ENCODE data around the gene ABI1. TPM values are rescaled to one million over a fixed set of nuclear protein-coding genes. Genes with fewer than 3 reads are reported as not detected.

Gene ABI1
- total RNA-seq, 1 donor from 2014 or later = 27.8 TPM

DNA sequence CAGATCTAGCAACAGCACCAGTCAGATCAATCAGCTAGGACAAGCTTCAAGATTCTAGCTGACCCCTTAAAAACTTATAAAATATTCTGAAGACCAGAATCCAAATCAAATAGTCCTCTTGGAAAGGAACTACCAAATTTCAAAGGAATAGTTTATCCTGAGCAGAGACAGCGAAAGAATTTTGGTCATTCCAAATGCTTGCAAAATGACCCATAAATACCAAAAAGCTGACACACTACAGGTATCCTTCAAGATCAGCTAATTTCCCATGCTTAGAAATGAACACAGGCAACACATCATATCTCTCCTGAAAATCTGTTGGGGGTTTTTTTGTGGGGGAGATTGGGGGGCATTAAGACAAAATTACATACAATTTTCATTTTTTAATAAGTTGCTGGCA lies 84.5 kb downstream of the ABI1 start:
- DNase-seq (ENCODE audit: low read depth in 2 of 2) = no peak

DNA sequence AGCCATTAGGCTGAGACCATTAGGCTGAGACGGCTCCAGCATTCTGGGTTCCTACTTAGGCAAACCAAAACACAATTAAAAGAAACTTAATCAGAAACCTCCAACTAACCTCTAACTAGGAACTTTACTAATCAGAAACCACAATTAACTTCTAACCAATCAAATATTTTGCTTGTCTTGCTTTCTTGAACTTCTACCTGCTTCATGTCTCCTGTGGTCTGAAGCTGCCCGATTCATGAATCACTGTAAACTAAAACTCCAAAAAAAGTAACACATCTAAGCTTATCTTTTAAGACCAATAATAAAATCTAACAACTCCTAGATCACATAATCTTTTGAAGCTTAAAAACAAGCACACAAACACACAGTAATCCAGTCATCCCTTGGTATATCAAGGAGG lies 87.1 kb downstream of the ABI1 start:
- no peak for DNase-seq (ENCODE audit: low read depth in 2 of 2)

DNA sequence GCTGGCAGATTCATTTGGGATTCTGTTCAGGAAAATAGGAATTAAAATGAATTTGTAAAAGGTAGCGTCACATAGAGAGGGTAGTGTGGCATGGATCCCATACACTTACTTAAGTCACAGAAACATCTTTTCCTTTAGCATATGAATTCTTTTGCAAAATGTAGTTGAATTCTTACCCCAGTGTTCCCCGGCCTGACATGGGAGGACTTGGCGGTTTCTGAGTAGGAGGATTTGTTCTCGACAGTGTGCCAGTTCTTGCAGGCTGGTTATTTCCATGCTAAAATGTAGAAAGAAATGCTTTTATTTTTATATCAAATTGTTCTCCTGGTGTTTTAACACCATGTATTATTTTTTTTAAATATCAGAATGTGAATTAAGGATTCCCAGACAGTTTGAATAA lies 90.7 kb downstream of the ABI1 start:
- DNase-seq (ENCODE audit: low read depth in 2 of 2) = no peak

DNA sequence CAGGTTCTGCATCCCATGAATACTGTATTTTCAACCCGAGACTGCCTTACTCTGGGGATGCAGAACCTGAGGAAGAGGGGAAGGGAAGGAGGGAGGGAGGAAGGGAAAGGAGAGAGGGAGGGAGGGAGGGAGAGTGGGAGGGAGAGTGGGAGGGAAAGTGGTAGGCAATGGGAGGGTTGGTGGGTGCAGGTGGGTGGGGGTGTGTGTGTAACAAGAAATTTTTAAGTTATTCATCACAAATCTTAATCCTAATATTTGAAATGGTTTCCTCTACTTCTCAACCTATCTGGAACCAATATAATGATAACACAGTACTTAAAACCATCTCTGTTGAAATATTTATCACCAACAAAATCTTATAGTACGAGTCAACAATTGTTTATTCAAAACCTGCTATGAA lies 95.2 kb downstream of the ABI1 start:
- no peak for DNase-seq (ENCODE audit: low read depth in 2 of 2)

DNA sequence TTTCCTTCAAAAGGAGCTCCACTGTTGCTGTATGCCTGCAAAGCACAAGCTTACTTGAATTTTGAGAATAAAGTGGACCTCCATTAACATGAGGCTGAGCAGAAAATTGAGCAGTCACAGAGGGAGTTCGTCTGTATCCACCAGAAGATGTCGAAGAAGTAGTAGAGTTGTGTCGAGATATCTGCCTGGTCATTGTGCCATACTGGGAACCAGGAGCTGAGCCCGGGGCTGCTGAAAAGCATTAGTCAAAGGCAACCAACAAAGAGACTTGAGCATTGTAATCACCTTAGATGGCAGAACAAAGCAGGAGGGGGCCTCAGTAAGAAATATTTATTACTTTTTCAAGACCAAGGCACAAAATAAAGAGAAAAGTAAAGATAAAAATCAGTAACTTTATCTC lies 101.8 kb downstream of the ABI1 start:
- DNase-seq (ENCODE audit: low read depth in 2 of 2) = no peak

DNA sequence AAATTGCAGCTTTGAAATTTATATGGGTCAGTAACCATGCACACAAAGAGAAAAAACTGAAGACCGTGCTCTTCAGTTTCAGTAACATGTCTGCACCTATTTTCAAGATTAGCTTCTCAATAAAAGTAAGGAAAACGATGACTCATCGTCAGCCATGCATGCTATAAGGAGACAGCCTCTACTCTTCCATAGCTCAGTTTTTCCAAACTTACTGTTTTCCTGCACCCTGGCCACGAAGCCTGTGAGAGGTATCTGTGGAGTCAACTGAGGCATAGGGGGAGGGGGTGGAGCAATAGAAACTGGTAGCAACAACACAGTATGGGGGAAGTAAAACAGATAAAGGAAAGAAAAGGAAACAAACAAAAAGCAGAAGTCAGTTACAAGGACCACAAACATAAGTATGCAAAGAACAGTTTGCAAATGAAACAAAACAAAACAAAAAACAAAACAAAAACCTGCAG lies 105.3 kb downstream of the ABI1 start:
- peak in 1 of 2 donors; percentile 34 for DNase-seq (ENCODE audit: low read depth in 2 of 2)

DNA sequence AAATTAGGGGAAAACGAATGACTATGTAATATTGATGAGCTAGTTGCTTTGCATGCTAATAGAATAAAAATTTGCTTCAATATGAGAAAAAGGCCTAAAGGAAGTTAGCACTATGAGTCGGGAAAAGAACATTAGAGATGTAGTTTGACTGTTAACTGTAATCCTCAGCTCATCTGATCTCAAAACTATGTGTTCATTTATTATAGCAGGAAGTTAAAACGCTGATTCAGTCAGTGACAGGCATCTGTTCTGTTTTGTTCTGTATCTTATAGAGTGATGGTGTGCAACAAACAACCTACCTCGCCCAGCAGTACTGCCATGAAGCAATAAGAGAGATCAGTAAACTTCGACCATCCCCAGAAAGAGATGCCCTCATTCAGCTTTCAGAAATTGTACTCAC lies 114.7 kb downstream of the ABI1 start:
- peak in 1 of 2 donors; percentile 8 for DNase-seq (ENCODE audit: low read depth in 2 of 2)

DNA sequence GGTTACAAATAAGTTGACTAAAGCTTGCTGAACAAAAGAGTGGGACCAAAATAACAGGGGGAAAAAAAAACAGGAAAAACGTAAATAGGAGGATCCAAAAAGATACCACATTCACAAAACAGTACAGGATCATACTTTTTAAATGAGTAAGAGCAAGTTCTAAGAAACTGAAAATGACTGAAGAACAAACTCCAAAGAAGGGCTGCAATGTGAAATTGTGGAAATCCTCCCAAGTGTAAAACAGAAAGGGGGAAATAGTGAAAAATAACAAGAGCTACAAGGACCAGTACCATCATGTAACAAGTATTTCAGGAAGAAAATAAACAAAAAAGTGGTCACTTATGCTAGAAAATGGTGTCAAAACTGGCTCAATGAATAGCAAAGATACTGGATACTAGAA lies 116.9 kb downstream of the ABI1 start:
- no peak for DNase-seq (ENCODE audit: low read depth in 2 of 2)

DNA sequence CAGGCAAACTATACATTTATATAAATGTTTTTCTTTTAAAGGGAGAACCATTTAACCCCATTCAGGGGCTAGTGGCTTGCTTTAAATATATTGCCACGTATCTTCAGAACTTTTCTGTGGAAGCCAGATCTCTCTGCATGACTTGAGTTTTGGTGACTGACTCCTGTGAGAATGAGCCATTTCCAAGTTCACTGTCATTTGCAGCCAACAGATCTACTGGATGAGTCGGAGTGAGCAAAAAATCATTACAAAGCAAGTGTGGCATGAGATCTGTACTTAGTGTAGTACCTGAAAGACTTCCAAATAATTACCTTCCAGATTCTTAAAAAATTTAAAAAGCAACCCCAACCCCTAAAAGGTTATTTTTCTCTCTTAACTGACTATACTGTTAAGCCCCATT lies 117.7 kb downstream of the ABI1 start:
- no peak for DNase-seq (ENCODE audit: low read depth in 2 of 2)

DNA sequence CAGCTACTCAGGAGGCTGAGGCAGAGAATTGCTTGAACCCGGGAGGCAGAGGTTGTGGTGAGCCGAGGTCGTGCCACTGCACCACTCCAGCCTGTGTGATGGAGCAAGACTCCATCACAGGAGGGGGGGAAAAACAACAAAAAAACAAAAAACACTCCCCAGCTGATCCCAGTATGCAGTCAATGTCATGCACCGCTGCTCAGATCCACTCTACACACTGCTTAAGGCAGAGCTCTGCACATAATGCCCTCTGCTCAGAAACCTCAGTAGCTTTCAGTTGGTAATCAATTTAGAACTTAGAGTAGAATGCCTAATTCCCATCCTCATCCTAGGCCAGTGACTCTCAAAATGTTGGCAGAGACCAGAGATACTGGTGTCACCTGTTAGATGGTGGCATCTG lies 119.4 kb downstream of the ABI1 start:
- no peak for DNase-seq (ENCODE audit: low read depth in 2 of 2)

DNA sequence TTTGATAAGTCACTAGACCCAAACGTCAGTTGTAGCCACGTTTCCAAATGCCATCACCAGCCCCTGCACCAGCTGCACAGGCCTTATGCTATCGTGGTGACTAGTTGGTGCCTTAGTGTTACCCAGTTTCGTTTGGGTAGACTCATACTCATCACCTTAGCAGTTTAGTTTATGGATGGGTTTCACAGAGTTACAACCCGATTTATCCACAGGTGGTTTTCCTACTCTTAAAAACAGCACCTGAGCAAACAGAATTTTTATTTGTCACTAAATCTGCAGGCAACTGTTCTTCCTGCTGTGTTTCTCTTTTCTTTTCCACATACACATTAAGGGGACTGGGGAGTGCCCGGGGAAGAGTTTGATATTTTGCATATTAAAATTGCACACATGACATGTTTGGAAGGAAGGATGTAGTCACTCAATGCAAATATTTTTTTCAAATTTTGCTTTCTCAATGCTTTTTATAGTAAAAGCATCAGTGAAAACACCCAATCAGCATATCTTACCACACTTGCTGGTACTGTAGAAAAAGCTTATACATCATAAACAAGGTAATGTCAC lies 121.6 kb downstream of the ABI1 start:
- DNase-seq (ENCODE audit: low read depth in 2 of 2) = no peak

DNA sequence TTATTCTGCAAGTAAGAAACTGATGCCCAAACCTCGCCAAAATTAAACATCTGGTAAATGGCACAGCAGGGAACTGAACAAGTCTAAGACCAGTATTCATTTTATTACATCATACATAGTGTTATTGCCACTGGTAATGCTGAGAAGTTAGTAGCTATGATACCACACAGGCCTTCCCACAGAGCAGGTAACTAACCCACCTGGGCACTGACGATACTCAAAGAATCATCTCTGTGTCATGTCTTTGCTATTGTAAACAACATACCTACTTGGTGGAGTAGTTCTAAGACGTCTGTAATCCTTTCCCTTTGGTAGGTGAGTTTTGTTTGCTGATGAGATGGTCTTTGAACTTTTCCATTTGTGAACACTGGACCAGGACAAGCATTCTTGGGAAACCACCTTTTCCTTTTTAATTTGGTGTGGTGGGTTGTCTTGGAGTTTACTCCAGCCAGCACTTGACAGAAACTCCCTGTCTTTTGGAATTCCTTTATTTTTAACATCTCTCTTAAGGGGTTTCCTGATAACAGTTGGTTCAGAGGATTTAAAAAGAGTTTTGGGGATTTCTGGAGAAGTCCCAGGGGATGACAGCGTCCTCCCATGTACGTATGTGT lies 122.4 kb downstream of the ABI1 start:
- DNase-seq (ENCODE audit: low read depth in 2 of 2) = no peak

DNA sequence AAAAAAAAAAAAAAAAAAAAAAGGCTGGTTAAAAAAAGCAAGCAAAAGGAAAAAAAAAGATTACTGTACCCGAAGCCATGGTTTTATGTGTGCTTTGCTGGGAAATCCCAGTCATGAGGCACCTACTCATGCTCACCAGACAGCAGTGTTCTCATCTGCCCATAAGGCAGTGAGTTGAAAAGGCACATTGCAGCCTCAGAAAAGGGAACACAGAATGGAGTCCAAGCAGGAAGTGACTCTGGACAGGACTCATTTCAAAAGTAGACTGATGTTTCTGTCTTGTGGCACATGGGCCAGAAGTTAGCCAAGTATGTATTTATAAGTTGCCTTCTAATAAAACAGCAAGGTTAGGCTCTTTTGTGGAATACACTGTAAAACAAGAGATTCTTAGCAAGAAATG lies 123.0 kb downstream of the ABI1 start:
- DNase-seq (ENCODE audit: low read depth in 2 of 2) = peak in 1 of 2 donors; percentile 54

DNA sequence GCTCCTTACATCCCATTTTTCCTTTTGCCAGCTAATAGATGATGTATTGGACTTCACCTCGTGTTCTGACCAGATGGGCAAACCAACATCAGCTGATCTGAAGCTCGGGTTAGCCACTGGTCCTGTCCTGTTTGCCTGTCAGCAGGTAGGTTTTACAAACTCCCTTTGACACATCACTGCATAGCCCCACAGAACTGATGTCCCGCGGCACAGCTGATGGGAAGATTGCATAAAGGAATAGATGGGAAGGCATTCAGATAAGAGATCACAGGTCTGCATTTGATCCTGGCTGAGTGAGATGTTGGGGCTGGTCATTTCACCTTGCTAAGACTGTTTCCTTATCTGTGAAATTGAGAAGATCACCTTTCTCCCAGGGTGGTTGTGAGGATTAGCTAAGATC lies 125.3 kb downstream of the ABI1 start:
- no peak for DNase-seq (ENCODE audit: low read depth in 2 of 2)

DNA sequence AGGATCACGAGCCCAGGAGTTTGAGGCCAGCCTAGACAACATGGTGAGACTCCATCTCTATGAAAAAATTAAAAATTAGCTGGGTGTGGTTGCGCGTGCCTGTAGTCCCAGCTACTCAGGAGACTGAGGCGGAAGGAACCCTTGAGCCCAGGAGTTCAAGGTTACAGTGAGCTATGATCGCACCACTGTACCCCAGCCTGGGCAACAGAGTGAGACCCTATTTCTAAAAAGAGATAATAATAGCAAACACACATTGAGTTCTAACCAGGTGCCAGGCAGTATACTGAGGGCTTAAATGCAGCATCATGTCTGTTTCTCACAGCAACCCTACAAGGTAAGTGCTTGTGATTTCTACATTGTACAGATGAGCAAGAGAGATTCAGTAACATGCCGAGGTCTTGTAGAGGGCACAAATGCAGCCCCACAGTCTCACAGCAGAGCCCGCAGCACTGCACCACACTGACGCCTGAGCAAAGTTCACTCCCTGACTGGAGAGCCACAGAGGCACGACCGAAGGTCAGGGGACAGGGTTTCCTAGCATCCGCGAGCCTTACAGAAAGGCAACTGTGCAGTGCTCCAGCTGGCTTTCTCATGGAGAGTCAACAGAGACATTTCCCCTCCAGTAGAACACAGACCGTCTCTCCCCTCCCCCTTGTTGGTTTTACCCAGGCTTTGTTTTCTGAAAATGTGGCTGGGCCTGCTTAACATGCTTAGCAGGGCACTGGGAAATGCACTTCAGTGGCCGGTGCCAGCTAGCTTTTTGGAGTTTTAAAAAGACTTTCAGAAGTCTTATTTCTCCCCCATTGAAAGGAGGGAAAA lies 126.8 kb downstream of the ABI1 start:
- DNase-seq (ENCODE audit: low read depth in 2 of 2) = peak in 1 of 2 donors; percentile 32

DNA sequence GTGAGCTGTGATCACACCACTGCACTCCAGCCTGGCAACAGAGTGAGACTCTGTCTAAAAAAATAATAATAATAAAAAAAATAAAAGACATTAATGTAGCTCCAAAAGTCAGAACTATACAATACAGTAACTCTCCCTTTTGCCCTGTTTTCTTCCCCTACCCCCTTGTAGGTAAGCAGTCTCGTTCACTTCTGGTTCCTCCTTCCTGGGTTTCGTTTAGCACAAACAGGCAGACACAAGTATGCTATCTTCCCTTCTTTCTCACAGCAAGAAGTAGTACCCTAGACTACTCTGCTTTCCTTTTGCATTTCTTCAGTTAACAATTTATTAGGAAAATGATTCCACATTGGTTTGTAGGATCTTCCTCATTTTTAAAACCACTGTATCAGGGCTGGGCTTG lies 130.2 kb downstream of the ABI1 start:
- no peak for DNase-seq (ENCODE audit: low read depth in 2 of 2)

DNA sequence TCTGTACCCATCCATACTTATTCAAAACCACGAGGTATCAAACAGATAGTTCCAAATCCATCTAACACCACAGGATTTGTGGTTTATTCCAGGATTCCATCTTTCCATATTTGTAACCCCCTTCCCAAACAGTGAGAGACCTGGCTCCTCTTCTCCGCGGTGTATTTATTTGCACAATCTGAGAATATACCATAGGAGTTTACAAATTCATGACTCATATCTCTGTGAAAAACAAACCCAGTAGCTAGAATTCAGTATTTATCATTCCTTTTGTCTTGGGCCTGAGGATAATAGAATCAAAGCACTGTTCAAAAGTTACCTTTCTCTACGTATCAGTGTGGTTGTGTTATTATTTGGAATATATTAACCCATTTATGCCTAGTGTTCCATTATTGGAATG lies 131.4 kb downstream of the ABI1 start:
- DNase-seq (ENCODE audit: low read depth in 2 of 2) = no peak

DNA sequence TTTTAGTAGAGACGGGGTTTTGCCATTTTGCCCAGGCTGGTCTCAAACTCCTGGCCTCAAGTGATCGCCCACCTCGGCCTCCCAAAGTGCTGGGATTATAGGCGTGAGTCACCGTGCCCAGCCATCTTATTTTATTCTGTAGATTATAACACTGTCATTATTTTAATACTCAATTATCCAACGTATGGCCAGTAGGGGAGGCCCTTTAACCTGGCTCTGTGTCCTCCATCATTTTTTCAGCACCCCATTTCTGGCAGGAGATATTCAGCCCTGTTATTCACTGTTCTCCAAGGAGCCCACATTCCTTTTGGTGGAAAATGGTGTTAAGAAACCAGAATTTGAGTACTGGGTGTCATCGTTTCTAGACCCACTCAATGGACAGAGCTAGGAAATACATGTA lies 131.8 kb downstream of the ABI1 start:
- DNase-seq (ENCODE audit: low read depth in 2 of 2) = no peak

DNA sequence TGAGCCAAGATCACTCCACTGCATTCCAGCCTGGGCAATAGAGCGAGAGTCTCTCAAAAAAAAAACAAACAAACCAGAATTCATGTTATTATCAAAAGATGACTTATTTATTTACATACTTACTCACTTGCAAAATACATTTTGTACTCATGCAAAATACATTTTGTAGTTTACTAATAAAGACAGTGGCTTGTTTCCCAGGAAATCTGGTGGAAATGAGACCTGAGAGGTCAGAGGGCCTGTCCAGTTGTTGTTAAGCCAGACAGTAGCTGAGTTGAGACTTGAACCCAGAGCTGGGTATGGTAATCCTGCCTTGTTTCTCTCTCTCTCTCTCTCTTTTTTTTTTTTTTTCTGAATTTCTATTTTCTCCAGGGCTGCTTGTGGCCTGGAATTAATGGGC lies 133.8 kb downstream of the ABI1 start:
- no peak for DNase-seq (ENCODE audit: low read depth in 2 of 2)

DNA sequence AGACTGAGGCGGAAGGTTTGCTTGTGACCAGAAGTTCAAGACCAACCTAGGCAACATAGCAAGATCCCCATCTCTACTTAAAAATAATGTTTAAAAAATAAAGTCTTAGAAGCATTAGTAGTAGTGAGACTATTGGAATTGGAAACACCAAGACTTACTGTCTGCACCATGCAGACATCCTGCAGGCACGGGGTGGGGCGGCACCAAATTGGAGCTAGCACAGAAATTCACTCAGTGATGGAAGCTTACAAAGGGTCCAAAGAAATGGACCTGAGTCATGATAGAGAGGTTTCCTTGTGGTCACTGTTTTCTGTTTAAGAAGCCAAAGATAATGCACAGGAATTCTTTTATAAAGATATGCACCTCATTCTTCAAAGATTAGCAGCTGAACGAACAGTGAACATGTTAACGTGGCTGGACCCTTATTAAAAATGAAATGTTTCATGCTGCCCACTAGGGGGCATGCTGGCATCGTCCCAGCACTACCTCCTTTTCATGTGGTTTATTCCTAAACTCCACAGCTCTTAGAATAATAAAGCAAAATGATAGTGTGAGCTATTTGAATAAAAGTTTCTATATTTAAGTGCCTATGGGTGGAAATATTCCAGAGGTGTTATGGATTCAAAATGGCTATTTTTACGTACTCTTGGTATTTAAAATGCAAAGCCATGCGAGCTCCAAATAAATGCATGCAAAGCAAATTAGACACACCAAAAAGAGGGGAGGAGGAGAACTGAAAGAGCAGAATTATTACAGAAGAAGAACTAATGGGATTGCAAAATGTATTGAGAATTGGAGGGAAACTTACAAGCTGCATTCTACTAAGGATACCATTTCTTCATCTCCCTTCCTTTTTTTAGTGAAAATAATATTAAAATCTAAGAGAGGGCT lies 134.7 kb downstream of the ABI1 start:
- DNase-seq (ENCODE audit: low read depth in 2 of 2) = peak; percentile 70 to 82

DNA sequence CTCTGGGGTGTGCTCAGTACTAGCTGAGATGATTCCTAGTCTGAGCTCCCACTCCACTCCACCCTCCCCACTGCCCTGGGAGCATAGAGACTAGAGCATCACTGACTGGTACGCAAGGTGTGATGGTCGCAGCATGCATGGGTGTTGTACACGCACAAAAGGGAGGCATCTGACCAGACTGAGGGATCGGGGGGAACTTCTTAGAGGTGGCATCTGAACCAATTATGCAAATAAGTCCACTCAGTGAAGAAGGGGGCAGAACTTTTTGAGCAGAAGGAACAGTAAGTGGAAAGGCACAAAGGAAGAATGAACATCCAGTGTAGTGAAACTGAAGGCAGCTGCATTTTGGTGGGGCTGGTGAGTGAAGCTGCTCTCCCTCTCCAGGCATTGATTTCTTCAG lies 137.7 kb downstream of the ABI1 start:
- no peak for DNase-seq (ENCODE audit: low read depth in 2 of 2)

DNA sequence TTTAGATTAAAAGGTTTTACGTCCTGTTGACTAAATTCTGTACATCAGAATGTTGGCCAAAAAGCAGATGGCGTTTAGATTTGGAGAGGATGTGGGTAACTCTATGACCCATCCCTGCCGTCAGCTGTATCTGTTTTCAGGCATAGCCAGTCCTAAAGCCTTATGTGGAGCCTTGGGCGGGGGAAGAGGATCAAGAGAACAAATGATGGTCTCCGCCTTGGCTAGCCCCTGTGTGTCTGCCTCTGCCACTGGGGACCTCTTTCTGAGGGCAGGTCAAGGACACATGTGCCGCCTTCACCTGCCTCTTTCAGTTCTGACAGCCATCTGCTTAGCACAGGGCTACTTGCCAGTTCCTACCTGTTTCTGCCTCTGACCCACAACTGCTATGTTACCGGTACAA lies 139.2 kb downstream of the ABI1 start:
- DNase-seq (ENCODE audit: low read depth in 2 of 2) = no peak
